ENCODE results near the gene FNDC3B.

DNA sequence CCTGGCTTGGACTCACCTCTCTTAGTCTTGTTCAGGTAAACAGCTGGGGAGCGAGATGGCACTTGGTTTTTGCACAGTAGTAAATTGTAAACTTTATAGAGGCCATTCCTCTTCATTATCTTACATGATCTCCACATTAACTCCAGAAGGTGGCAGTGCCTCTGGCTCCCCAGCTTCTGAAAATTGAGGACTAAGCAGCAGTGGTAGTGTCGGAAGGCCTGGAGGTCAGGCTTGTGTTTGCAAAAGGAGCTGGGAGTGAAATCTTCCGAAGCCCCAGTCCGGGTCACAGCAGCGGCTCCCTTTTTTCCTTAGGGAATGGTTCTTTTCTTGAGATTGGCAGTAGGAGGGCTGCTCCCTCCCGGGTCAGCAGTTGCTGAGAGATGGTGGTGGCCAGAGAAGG is 85.7 kb downstream of the FNDC3B start:
- TF ChIP-seq, protein P1, sequence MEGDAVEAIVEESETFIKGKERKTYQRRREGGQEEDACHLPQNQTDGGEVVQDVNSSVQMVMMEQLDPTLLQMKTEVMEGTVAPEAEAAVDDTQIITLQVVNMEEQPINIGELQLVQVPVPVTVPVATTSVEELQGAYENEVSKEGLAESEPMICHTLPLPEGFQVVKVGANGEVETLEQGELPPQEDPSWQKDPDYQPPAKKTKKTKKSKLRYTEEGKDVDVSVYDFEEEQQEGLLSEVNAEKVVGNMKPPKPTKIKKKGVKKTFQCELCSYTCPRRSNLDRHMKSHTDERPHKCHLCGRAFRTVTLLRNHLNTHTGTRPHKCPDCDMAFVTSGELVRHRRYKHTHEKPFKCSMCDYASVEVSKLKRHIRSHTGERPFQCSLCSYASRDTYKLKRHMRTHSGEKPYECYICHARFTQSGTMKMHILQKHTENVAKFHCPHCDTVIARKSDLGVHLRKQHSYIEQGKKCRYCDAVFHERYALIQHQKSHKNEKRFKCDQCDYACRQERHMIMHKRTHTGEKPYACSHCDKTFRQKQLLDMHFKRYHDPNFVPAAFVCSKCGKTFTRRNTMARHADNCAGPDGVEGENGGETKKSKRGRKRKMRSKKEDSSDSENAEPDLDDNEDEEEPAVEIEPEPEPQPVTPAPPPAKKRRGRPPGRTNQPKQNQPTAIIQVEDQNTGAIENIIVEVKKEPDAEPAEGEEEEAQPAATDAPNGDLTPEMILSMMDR (IDR thresholded peaks at IDR 0.05; ENCODE audit: low read depth, low read length), result peak; percentile 16
- TF ChIP-seq POLR2A (IDR thresholded peaks at IDR 0.05; ENCODE audit: extremely low read depth, insufficient read length) (no peak), MYC (IDR thresholded peaks at IDR 0.05; ENCODE audit: low read depth, low read length) (no peak), MAX (IDR thresholded peaks at IDR 0.05; ENCODE audit: low read depth, low read length) (no peak)
